ENCODE data around the gene FBXL20. TPM values are rescaled to one million over a fixed set of nuclear protein-coding genes. Genes with fewer than 3 reads are reported as not detected.

FBXL20 gene
- total and polyA plus RNA-seq, 9 of the 15 experiments (the other 6 are each of a cell fraction or from before 2014, with no cell fraction given): 1.8 to 15.1 (median 5.6) TPM

DNA sequence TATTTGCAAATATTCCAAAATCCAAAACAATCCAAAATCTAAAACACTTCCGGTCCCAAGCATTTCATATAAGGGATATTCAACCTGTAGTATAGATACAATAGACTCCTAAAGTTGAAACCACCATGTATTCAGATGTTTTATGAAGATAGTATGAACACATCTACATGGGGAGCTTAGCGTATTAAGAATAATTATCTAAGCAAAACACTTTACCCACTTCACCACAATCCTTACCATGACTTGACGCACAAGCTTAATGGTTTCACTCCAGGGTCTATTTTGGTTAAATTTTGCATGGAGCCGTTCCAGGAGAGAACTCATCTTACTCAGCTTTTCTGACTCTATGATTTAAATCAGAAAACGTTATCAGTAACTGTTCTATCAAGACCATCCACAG, 46.1 kb upstream of the FBXL20 start:
- H2AFZ ChIP-seq (ENCODE audit: low read depth, low read length): no peak overlapping the region
- H3K9me1 ChIP-seq (ENCODE audit: control insufficient read depth, insufficient read depth, low read length): no peaks in the 10 kb centered on the region
- ChIA-PET CTCF (ENCODE audit: low intra/inter-chr PET ratio) (interaction anchor here (0.6 kb wide), 1 partner anchor 95 kb away, joined by 3 read pairs; no protein-coding TSS in a partner anchor), POLR2A (interaction anchor here (0.8 kb wide), 1 partner anchor 14 kb away, joined by 3 read pairs; the partner anchor contains the start of gene CDK12)
- ATAC-seq (no peak), FAIRE-seq (no peak), DNase-seq (ENCODE audit: extremely low read depth in 1 of 4, low spot score in 3 of 4) (no peak)
- intact Hi-C loops (cut with micrococcal nuclease): no loop called here
- peaks cover 52% of the 10 kb centered on the region for H3K36me3 ChIP-seq (ENCODE audit: control insufficient read depth, insufficient read depth, low read length)
- WGBS (ENCODE audit: insufficient coverage, low coverage, missing lambda C conversion rate): 74% methylated on average over 5 of the region's 5 CpGs
- peaks cover 50% of the 10 kb centered on the region for H3K79me2 ChIP-seq (ENCODE audit: control insufficient read depth, insufficient read depth, low read length)
- no TSS peak for BruUV-seq (replicated peaks)
- H3K9ac ChIP-seq (ENCODE audit: insufficient read depth in 1 of 2, low read depth in 2 of 2, low read length in 2 of 2): no peak overlapping the region
- no peaks in the 10 kb centered on the region for H3K9me3 ChIP-seq (replicated peaks; ENCODE audit: control insufficient read depth, insufficient read depth, low read depth, low read length)
- no peaks in the 10 kb centered on the region; the same call in 1 of the 2 replicates for H4K20me1 ChIP-seq (replicated peaks; ENCODE audit: control insufficient read depth, insufficient read depth, low read length)
- in situ Hi-C loops (cut with MboI): no loop called here
- H3K4me2 ChIP-seq (ENCODE audit: insufficient read depth, low read length): no peak overlapping the region
- no peak overlapping the region for H3K27ac ChIP-seq (ENCODE audit: extremely low read depth, low read depth, low read length)
- H3K27me3 ChIP-seq (ENCODE audit: control insufficient read depth in 2 of 2, insufficient read depth in 2 of 2, low read length in 2 of 2): no peaks in the 10 kb centered on the region
- peaks cover 2 to 14% of the 10 kb centered on the region in 2 experiments; a peak in 4 of 5 replicates for H3K4me1 ChIP-seq (replicated peaks in 1 of 2; ENCODE audit: control insufficient read depth in 2 of 2, insufficient read depth in 2 of 2, low read length in 2 of 2)
- H3K4me3 ChIP-seq: no peak overlapping the region
- TF ChIP-seq NFATC3 (IDR thresholded peaks at IDR 0.05) (no peak), ZKSCAN1 (IDR thresholded peaks at IDR 0.05; ENCODE audit: low read depth, low read length) (no peak), CBFB (CRISPR knock-in tag; IDR thresholded peaks at IDR 0.05) (no peak), ZBTB26 (CRISPR knock-in tag; IDR thresholded peaks at IDR 0.05) (no peak), HNRNPLL (IDR thresholded peaks at IDR 0.05; ENCODE audit: low read depth, low read length, poor library complexity, severe bottlenecking) (no peak), RERE (CRISPR knock-in tag; IDR thresholded peaks at IDR 0.05; ENCODE audit: borderline replicate concordance) (no peak), NFYB (IDR thresholded peaks at IDR 0.05; ENCODE audit: extremely low read depth, insufficient read length) (no peak), DIDO1 (tag; IDR thresholded peaks at IDR 0.05; ENCODE audit: low read depth) (no peak), PKNOX1 (IDR thresholded peaks at IDR 0.05) (no peak)
- TF ChIP-seq, protein P1, sequence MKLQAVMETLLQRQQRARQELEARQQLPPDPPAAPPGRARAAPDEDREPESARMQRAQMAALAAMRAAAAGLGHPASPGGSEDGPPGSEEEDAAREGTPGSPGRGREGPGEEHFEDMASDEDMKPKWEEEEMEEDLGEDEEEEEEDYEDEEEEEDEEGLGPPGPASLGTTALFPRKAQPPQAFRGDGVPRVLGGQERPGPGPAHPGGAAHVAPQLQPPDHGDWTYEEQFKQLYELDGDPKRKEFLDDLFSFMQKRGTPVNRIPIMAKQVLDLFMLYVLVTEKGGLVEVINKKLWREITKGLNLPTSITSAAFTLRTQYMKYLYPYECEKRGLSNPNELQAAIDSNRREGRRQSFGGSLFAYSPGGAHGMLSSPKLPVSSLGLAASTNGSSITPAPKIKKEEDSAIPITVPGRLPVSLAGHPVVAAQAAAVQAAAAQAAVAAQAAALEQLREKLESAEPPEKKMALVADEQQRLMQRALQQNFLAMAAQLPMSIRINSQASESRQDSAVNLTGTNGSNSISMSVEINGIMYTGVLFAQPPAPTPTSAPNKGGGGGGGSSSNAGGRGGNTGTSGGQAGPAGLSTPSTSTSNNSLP (IDR thresholded peaks at IDR 0.05; ENCODE audit: borderline replicate concordance, low read depth, low read length): no peak
